Panc1 (cell line): Measurements from ENCODE around the gene CHRNB1. TPM values are rescaled to one million over a fixed set of nuclear protein-coding genes. Genes with fewer than 3 reads are reported as not detected.

Experiments used
- ATAC-seq: fragments of 200-7000 bp; cut with Tn5 transposase; 2 replicates; pipeline ENCODE4 v1.9.1; 2020; ENCODE audit warnings: mild to moderate bottlenecking, moderate library complexity
- BruUV-seq: library from RNA; stranded (reverse); fragments of 400-500 nt; replicated peaks from 2 replicates; lab custom pipeline; 2021; lab: Mats Ljungman, UMichigan
- CTCF ChIA-PET: fragments of 300-600 bp; sonication (Branson Sonifier 250); formaldehyde crosslinking; loops from one replicate; lab custom pipeline; 2022; ENCODE audit warnings: antibody characterized with exemption; lab: Charles Lee
- POLR2A ChIA-PET: fragments of 300-600 bp; sonication (Branson Sonifier 250); formaldehyde crosslinking; loops from one replicate; lab custom pipeline; 2022; ENCODE audit warnings: antibody characterized with exemption; lab: Charles Lee
- DNase-seq: peaks from one replicate; pipeline ENCODE4 v3.0.0-alpha.2; 2010; ENCODE audit warnings: low read depth, low spot score
- H3K27ac ChIP-seq: 2 replicates; pipeline ENCODE4 v1.5.1; 2011; ENCODE audit warnings: mild to moderate bottlenecking, low read length, inconsistent platforms
- H3K27me3 ChIP-seq: fragments of 200-500 bp; sonication (Bioruptor generic); 2 replicates; pipeline ENCODE4 v1.6.0; 2014; ENCODE audit warnings: low read length, inconsistent platforms; ENCODE audit not compliant: control insufficient read depth, insufficient read depth
- H3K36me3 ChIP-seq: fragments of 200-500 bp; sonication (Bioruptor generic); 2 replicates; pipeline ENCODE4 v1.5.1; 2014; ENCODE audit warnings: inconsistent platforms, mild to moderate bottlenecking, low read length, moderate library complexity; ENCODE audit not compliant: control insufficient read depth, insufficient read depth
- H3K4me1 ChIP-seq: 2 replicates; pipeline ENCODE4 v1.5.1; 2011; ENCODE audit warnings: inconsistent platforms, mild to moderate bottlenecking, low read length, moderate library complexity; ENCODE audit not compliant: control insufficient read depth, insufficient read depth
- H3K4me3 ChIP-seq, 2 experiments: 2 replicates each; pipeline ENCODE4 v1.5.1; 2011 to 2012; ENCODE audit warnings: low read depth in 2 of 2, low read length in 2 of 2, mild to moderate bottlenecking in 2 of 2, inconsistent platforms in 1 of 2, moderate library complexity in 1 of 2
- H3K9me3 ChIP-seq: fragments of 200-500 bp; sonication (Bioruptor generic); 2 replicates; pipeline ENCODE4 v1.5.1; 2014; ENCODE audit warnings: low read depth, mild to moderate bottlenecking, inconsistent platforms, low read length, moderate library complexity; ENCODE audit not compliant: control insufficient read depth, insufficient read depth
- CTCF ChIP-seq: fragments of 450-650 bp; IDR thresholded peaks from 2 replicates; pipeline ENCODE4 v1.5.1; 2017; ENCODE audit warnings: mild to moderate bottlenecking
- POLR2AphosphoS5 ChIP-seq: IDR thresholded peaks from 2 replicates; pipeline ENCODE4 v1.6.1; 2012; ENCODE audit warnings: mild to moderate bottlenecking, low read depth, low read length, moderate library complexity
- REST ChIP-seq, 2 experiments: IDR thresholded peaks; 2 replicates each; pipeline ENCODE4 v1.6.1; 2011 to 2012; ENCODE audit warnings: low read depth in 2 of 2, control low read depth in 1 of 2, low read length in 1 of 2, mild to moderate bottlenecking in 1 of 2, moderate library complexity in 1 of 2; ENCODE audit not compliant: insufficient read depth in 1 of 2
- SIN3A ChIP-seq: IDR thresholded peaks from 2 replicates; pipeline ENCODE4 v1.6.1; 2012; ENCODE audit warnings: low read depth, mild to moderate bottlenecking, low read length, moderate library complexity, borderline replicate concordance; ENCODE audit not compliant: insufficient read depth
- TCF7L2 ChIP-seq: IDR thresholded peaks from 2 replicates; pipeline ENCODE4 v1.6.1; 2011; ENCODE audit warnings: mild to moderate bottlenecking, low read depth, low read length, inconsistent platforms
- in situ Hi-C: cut with HindIII; loops from 2 replicates; pipeline ENCODE4 v1.10.0; 2016; ENCODE audit warnings: low sequenced_read_pairs, low pct_unique_long_range_greater_than_20kb
- intact Hi-C: fragments of 100-400 bp; cut with micrococcal nuclease; formaldehyde crosslinking; loops from one replicate; pipeline ENCODE4 v1.10.0; 2022; ENCODE audit not compliant: unreplicated experiment
- total RNA-seq: library from RNA; stranded (reverse); gene quantifications from one replicate; pipeline ENCODE4 v1.2.1, GENCODE V29; 2021; ENCODE audit not compliant: unreplicated experiment

CHRNB1 gene
- total RNA-seq, 1 experiment from 2014 or later, result 14.3 TPM

- intact Hi-C loops, result no loop called here
- H3K4me1 ChIP-seq, result peaks cover 24% of the 10 kb centered on the region
- TF ChIP-seq CTCF (no peak), POLR2AphosphoS5 (no peak), TCF7L2 (no peak), REST (IDR thresholded peaks at IDR 0.05; ENCODE audit: insufficient read depth in 1 of 2, low read depth in 2 of 2, low read length in 1 of 2) (no peak), SIN3A (no peak)
- H3K9me3 ChIP-seq, result no peaks in the 10 kb centered on the region
- ChIA-PET POLR2A (no interaction called here), CTCF (no interaction called here)
- H3K27me3 ChIP-seq, result no peaks in the 10 kb centered on the region
- H3K36me3 ChIP-seq, result no peaks in the 10 kb centered on the region
- BruUV-seq, result no TSS peak
- no peak overlapping the region for H3K27ac ChIP-seq
- in situ Hi-C loops, result no loop called here
- no peak overlapping the region for H3K4me3 ChIP-seq
- ATAC-seq (no peak), DNase-seq (no peak)
Measured at GRCh38 chr17:7467498-7467897, 22.6 kb downstream of the CHRNB1 start.

GRCh38 chr17:7468290-7468689 is 23.4 kb downstream of the CHRNB1 start:
- intact Hi-C loops, result no loop called here
- no peak for ATAC-seq
- TF ChIP-seq SIN3A (no peak), REST (IDR thresholded peaks at IDR 0.05; ENCODE audit: insufficient read depth in 1 of 2, low read depth in 2 of 2, low read length in 1 of 2) (no peak), TCF7L2 (no peak), POLR2AphosphoS5 (no peak), CTCF (no peak)

More at GRCh38 chr17:7468290-7468689, 23.4 kb downstream of the CHRNB1 start:
- no peaks in the 10 kb centered on the region for H3K36me3 ChIP-seq
- H3K4me3 ChIP-seq, result no peak overlapping the region
- H3K27me3 ChIP-seq, result no peaks in the 10 kb centered on the region
- in situ Hi-C loops, result no loop called here
- H3K4me1 ChIP-seq, result peaks cover 24% of the 10 kb centered on the region
- no peaks in the 10 kb centered on the region for H3K9me3 ChIP-seq
- ChIA-PET CTCF (no interaction called here), POLR2A (no interaction called here)
- H3K27ac ChIP-seq, result peak overlapping the region; percentile 65
- BruUV-seq, result no TSS peak
- no peak for DNase-seq
